ENCODE data around the gene GNG4. TPM values are rescaled to one million over a fixed set of nuclear protein-coding genes. Genes with fewer than 3 reads are reported as not detected.

Gene GNG4
- total and polyA plus RNA-seq, 3 donors from 2014 or later, result 2.9 to 3.3 (median 3.2) TPM

DNA sequence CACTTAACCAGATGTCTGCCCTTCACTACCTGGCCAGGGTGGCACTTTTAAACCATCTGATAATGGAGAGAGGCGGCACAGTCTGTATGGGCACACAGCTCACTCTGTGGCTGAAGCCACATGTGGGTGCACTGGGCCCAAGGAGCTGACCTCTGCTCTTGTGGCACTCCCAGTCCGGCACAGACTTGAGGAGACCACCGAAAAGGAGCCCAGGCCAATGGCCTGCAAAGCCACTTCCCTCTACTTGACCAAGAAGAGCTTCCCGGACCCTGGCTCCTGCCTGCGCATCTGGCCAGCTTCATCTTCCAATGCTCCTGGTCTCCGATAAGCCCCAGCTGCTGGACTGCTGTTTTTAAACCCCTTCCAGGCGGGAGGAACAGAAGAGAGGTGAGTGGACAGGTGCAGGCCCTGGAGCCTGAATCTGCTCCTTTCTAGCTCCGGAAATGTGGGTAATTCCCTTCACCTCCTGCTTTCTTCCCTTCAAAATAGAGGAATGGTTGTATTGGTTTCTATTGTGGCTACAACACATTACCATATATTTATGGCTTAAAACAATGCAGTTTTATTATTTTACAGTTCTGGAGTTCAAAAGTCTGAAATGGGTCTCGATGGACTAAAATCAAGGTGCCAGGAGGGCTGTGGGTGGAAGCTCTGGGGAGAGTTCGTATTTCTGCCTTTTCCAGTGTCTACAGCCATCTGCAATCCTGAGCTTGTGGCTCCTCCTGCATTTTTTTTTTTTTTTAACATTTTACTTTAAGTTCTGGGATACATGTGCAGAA is 11.6 kb downstream of the GNG4 start:
- H3K4me1 ChIP-seq, result no peaks in the 10 kb centered on the region
- H3K4me3 ChIP-seq, result no peak overlapping the region
- H3K27ac ChIP-seq, result no peak overlapping the region
- intact Hi-C loops (cut with DNase I; ENCODE audit: low total_unique reads), result no loop called here
- 84 to 88% methylated on average over 10 of the region's 10 CpGs for WGBS, 2 donors
- no peaks in the 10 kb centered on the region for H3K27me3 ChIP-seq
- H3K9me3 ChIP-seq, result no peaks in the 10 kb centered on the region
- no peaks in the 10 kb centered on the region for H3K36me3 ChIP-seq (ENCODE audit: low read depth, missing control alignments)
- no peak for DNase-seq
- TF ChIP-seq POLR2A (IDR thresholded peaks at IDR 0.05), result no peak
- TF ChIP-seq, protein P1, sequence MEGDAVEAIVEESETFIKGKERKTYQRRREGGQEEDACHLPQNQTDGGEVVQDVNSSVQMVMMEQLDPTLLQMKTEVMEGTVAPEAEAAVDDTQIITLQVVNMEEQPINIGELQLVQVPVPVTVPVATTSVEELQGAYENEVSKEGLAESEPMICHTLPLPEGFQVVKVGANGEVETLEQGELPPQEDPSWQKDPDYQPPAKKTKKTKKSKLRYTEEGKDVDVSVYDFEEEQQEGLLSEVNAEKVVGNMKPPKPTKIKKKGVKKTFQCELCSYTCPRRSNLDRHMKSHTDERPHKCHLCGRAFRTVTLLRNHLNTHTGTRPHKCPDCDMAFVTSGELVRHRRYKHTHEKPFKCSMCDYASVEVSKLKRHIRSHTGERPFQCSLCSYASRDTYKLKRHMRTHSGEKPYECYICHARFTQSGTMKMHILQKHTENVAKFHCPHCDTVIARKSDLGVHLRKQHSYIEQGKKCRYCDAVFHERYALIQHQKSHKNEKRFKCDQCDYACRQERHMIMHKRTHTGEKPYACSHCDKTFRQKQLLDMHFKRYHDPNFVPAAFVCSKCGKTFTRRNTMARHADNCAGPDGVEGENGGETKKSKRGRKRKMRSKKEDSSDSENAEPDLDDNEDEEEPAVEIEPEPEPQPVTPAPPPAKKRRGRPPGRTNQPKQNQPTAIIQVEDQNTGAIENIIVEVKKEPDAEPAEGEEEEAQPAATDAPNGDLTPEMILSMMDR (IDR thresholded peaks at IDR 0.05), result no peak

DNA sequence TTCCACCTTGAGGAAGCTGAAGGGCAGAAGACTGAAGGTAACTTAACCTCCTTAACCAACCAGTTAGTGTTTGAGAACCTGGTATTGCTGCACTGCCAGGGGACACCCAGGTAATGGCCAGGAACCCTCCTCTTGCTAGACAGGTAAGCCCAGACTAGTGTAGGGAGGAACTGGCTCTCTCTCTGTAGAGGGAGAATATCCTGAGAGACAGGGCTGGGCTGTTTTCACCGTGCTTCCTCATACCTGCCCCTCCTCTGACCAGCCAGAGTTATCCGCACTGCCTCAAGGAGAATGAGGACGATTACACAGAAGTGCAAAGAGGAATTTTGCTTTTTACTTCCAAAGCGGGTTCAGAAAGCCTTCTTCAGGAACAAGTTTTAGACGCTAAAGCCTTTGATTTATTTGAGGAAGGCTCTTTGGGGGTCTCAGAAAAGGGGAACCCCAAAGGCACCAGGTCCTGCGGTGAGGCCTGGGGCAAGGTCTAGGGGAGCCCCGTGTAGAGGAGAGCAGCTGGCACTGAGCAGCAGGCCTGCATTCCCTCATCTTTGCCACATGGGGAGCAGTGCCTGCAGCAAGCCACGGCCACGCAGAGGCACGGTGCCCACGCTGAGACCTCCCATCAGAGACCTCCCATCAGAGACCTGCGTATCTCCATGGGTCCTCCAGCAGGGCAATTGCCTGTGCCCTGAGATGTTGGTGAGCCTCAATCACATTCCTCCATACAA is 13.5 kb downstream of the GNG4 start:
- Histone ChIP-seq H3K27me3 (no peaks in the 10 kb centered on the region), H3K36me3 (ENCODE audit: low read depth, missing control alignments) (no peaks in the 10 kb centered on the region), H3K27ac (no peak overlapping the region), H3K4me1 (no peaks in the 10 kb centered on the region), H3K9me3 (no peaks in the 10 kb centered on the region), H3K4me3 (no peak overlapping the region)
- intact Hi-C loops (cut with DNase I; ENCODE audit: low total_unique reads), result no loop called here
- TF ChIP-seq, protein P1 (IDR thresholded peaks at IDR 0.05), result no peak
- no peak for TF ChIP-seq POLR2A (IDR thresholded peaks at IDR 0.05)
- WGBS, 2 donors, result 63 to 65% methylated on average over 12 of the region's 12 CpGs
- DNase-seq, result no peak

DNA sequence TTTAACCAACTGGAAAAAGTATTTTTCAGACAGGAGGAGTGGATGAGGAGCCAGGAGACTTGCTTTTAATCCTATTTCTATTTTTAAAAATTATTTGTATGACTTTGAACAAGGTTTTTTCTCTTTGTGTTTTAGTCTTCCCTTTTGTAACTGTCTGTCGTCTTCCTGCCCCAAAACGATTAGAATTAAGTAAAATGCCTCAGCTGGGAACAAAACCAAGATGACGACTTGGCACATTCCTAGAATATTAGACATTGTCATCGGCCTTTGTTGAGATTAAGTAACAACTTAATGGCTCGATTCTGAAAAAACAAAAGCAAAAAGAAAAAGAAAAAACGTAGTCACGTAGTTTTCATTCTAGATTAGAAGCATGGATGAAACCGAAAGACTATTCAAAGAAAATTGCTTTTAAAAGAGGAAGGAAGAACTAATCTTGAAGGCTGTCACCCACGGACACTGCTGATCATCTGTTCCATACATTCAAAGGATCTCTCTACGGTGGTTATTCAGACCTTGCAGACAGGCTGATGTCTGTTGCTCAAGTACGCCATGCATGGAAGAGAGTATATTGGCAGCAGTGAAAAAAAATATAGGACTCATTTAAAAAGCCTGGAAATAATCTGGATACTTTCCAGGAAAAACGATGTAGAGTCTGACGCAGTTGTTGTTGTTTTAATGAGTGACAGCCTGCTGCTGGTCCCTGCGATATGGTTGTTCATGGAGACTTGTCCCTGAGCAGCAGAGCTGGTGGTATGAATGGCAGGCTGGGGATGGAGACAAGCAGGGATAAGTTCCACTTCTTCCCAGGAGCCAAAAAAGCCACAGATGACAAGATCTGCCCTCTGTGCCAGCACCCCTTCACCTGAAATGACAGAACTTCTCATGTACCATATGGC is 16.8 kb downstream of the GNG4 start:
- Histone ChIP-seq H3K27me3 (no peaks in the 10 kb centered on the region), H3K27ac (no peak overlapping the region), H3K36me3 (ENCODE audit: low read depth, missing control alignments) (no peaks in the 10 kb centered on the region), H3K9me3 (no peaks in the 10 kb centered on the region), H3K4me1 (no peaks in the 10 kb centered on the region), H3K4me3 (no peak overlapping the region)
- no peak for DNase-seq
- intact Hi-C loops (cut with DNase I; ENCODE audit: low total_unique reads), result no loop called here
- TF ChIP-seq, protein P1 (IDR thresholded peaks at IDR 0.05), result no peak
- TF ChIP-seq POLR2A (IDR thresholded peaks at IDR 0.05), result no peak
- 40 to 43% methylated on average over 14 of the region's 14 CpGs for WGBS, 2 donors

- Histone ChIP-seq H3K36me3 (ENCODE audit: low read depth, missing control alignments) (no peaks in the 10 kb centered on the region), H3K9me3 (no peaks in the 10 kb centered on the region), H3K4me1 (no peaks in the 10 kb centered on the region), H3K27me3 (no peaks in the 10 kb centered on the region), H3K4me3 (no peak overlapping the region), H3K27ac (no peak overlapping the region)
- 88 to 91% methylated on average over 6 to 7 of the region's 7 CpGs for WGBS, 2 donors
- TF ChIP-seq, protein P1 (IDR thresholded peaks at IDR 0.05), result no peak
- TF ChIP-seq POLR2A (IDR thresholded peaks at IDR 0.05), result no peak
- DNase-seq, result no peak
- intact Hi-C loops (cut with DNase I; ENCODE audit: low total_unique reads), result no loop called here
Measured at GRCh38 chr1:235631816-235632215, 17.8 kb downstream of the GNG4 start.
